HG03066 (cell line): ENCODE data around the gene CDX1.
"Not testable (repeated sequence)": the region's sequence is repeated elsewhere in the genome, so short reads cannot be mapped to it uniquely, and the experiment has no call there.

Experiments used
- ATAC-seq: cut with Tn5 transposase; IDR thresholded peaks from one replicate; pipeline ENCODE4 v1.9.1; 2021; ENCODE audit warnings: low read depth; ENCODE audit not compliant: unreplicated experiment

Gene CDX1

DNA sequence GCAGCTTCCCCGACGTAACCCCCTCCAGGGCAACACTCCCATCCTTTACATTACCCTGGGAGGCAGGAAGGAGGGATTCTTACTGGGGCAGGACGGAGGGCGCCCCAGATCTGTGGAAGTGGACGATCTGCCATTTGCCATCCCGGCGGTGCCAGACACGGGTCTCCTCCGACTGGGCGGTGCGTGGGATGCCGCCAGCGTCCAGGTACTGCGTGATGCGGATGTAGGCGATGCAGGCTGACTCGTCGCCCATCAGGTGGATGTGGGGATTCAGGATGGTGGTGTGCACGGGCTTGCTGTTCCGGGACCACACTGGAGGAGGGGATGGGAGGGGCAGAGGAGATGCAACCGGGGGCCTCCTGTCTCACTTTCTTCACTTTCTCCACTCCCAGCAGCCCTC is 56.3 kb downstream of the CDX1 start:
- ATAC-seq: no peak

DNA sequence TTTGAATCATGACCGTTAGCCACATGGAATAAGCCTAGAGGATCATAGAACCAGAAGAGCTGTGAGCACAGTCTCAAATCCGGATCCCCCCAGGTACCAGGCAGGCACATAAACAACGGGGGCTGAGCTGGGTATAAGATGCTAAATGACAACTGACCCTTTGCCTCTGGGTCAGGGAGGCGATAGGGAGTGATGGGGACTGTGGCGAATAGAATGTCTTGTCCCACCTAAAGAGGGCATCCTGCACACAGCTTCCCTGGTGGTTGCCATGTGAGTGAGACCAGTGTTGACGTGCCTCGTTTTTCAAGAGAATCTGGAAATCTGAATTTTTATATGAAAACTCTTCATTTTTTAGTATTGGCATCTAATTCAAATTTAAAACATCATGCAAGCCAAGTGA is 56.9 kb downstream of the CDX1 start:
- no peak for ATAC-seq

DNA sequence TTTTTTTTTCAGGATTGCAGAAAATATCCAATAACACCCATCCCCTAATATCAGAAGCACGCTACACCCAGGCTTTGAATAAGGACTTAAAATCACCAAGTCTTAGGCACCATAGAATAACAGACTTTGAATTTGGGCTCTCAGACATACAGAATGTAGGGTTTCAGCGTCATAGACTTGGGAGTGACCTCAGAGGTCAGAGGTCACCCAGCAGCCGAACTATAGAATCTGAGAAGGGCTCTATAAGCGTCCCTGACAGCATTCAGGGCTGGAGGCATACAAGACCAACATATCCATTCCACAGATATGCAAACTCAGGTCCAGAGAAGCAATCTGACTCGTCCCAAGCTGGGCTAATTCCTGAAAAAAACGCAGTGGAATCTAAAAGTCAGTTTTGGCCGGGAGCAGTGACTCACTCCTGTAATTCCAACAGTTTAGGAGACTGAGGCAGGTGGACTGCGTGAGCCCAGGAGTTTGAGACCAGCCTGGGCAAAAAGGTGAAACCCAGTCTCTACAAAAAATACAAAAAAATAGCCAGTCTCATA is 58.0 kb downstream of the CDX1 start:
- ATAC-seq: no peak

DNA sequence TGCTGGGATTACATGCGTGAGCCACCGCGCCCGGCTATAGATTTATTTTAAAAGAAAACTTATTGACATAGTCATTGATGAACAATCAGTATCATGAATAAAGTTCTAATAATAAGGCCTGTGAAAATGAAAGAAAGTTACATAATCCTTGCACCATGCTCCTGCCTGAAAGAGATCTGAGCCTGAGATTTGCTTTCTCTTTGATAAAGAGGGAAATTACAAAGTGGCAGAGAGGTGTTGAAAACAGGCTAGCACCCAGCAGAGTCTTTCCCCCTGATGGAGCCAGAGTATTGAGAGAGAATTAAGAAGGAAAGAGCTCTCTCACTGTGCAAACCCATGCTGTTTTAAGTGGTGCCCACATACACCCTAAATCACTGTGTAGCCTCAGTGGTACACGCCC is 60.5 kb downstream of the CDX1 start:
- no peak for ATAC-seq

DNA sequence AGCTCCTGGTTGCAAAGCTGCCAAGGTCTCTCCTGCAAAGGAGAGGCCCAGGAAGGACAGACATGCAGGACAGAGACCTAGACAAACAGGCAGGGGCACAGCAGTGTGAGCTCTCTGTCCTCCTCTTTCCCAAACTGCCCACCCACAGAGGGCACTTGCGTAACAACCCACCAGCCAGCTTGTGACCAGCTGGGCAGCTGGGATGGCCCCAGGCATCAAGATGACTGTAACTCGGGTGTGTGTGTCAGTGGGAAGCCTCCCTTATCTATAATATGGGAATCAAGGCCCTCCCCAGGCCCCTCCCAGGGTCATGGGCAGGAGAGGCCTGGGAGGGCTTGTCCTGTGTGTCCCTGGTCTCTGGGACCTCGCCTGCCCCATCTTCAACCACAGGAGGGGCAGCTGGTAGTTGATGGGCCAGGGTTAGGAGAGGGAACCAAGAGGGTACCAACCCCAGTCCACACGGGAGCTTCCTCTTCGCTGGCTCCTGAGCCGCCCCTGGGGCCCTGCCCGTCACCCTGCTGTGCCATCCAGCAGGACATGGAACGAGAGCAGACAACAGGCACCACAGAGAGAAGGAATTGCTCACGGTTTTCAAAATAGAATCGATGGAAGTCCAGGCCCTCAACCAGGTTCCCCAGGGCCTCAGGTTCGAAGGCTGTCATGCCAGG is 61.2 kb downstream of the CDX1 start:
- no peak for ATAC-seq

DNA sequence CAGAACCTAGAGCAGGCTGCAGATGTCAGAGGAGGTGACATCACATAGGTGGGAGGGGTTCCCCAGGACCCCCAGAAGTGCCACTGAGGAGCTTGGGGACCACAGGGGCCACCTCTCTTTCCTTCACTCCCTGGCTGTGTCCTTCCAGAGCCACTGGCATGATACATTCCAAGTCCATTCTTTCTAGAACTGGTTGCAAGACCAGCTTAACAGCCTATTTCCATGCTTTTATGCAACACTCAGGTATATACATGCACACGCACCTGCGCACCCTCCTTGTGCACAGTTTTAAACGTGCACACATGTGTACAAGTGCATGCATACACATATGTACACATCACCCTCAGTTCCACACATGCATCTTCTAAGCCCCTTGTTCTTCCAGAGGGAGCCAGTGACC is 63.0 kb downstream of the CDX1 start:
- ATAC-seq: no peak

DNA sequence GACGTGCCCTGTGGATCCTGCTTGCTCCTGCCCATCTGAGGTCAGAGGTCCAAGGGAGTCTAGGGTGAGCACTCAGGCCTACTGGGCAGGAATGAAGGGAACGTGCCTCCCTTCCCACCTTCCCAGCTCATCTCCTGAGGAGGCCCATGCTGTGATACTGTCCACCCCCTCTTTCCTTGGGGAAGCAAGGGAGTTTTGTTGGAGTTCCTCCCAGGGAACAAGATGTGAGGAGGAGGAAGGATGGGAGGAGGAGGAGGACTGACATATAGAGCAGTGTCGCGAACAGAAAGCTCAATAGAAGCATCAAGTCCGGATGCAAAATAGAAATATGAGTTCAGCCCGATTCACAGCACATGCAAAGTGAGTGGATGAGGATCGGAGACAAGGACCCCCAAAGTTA is 64.3 kb downstream of the CDX1 start:
- ATAC-seq: no peak

DNA sequence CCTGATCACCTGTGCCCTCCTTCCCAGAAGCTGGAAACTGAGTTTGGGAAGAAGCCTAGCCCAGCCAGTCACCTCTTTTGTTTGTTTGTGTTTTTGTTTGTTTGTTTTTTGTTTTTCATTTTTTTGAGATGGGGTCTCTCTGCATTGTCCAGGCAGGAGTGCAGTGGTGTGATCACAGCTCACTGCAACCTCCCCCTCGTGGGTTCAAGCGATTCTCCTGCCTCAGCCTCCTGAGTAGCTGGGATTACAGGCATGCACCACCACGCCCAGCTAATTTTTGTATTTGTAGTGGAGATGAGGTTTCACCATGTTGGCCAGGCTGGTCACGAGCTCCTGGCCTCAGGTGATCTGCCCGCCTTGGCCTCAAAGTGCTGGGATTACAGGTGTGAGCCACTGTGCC is 67.1 kb downstream of the CDX1 start:
- ATAC-seq: not testable (repeated sequence)
